ENCODE results near the gene CNBP. TPM values are rescaled to one million over a fixed set of nuclear protein-coding genes. Genes with fewer than 3 reads are reported as not detected.

CNBP gene
- total and polyA plus RNA-seq, 2 of the 13 experiments (the other 11 are each of a cell fraction or from before 2014, with no cell fraction given), result 282 to 354 TPM

DNA sequence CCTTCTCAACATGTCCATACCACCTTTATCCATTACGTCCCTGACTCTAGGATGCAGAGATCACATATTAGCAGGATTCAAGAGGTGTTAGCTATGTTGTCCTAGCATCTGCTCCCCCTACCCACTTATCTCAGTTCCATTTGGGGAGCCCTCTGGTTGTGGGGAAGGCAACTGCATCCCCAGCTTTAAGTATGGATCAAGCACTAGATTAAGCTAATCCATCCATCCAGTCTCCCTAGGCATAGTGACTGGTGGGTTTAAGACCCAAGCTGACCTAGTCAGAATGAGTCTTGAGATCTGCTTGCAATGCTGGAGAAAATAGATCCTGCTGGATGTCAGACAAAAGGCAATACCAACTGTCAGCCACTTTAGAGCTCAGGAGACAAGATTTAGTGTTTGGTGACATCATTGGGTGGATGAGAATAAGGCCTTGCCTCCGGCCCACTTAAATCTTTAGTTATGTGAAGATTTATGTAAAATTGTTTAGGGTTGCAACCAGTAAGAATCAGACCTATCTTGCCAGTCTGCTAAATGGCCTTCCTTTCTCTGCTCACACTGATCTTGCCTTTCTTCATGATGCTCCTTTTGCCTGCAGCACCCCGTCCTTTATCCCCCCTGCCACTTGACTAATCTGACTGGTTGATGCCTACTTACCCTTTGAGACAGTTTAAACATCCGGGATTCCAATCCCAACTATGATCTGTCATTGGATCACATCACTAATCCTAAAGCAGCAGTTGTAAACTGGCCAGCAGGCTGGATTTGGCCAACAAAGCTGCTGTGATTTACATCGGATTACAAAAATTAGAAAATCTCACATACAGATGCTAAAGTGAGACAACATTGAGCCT lies 20.7 kb downstream of the CNBP start:
- ChIA-PET POLR2A (interaction anchor here (0.9 to 2.6 kb wide), 7 partner anchors 16 to 87 kb away, joined by 3 to 20 read pairs (median 12); partner anchors contain the start of genes COPG1 and RAB43), CTCF (ENCODE audit: low intra/inter-chr PET ratio, low total read pairs) (interaction anchor here (3.0 kb wide), 1 partner anchor 83 kb away, joined by 17 read pairs; no protein-coding TSS in a partner anchor)
- H2AFZ ChIP-seq (ENCODE audit: low read length), result no peak overlapping the region
- in situ Hi-C loops (cut with HindIII; ENCODE audit: extremely low pct_ligation_motif_present, low pct_unique_long_range_greater_than_20kb), result no loop called here
- H3K9me3 ChIP-seq (ENCODE audit: low read length), result no peaks in the 10 kb centered on the region
- DNase-seq (ENCODE audit: low spot score), result peak; percentile 29
- peak overlapping the region in 1 of 3 experiments; percentile 91; a peak in 1 of 6 replicates for H3K4me3 ChIP-seq (replicated peaks in 1 of 3; ENCODE audit: insufficient read depth in 1 of 3, low read depth in 2 of 3, low read length in 3 of 3)
- H3K27me3 ChIP-seq (ENCODE audit: control insufficient read depth in 1 of 2, insufficient read depth in 2 of 2, low read length in 2 of 2), result no peaks in the 10 kb centered on the region; a peak in 1 of 5 replicates
- peak overlapping the region; percentile 96 for H3K4me2 ChIP-seq (ENCODE audit: low read depth, low read length)
- intact Hi-C loops (cut with micrococcal nuclease; ENCODE audit: unreplicated experiment), result no loop called here
- ATAC-seq, result peak; percentile 13
- WGBS (ENCODE audit: low lambda C conversion rate), result 79% methylated on average over 5 of the region's 5 CpGs
- H3K36me3 ChIP-seq (replicated peaks in 1 of 2; ENCODE audit: control insufficient read depth in 1 of 2, insufficient read depth in 2 of 2, low read length in 2 of 2), result peaks cover 4 to 22% of the 10 kb centered on the region in 2 experiments; a peak in 4 of 5 replicates
- peak overlapping the region; percentile 100; the same call in 1 of the 2 replicates for H3K9ac ChIP-seq (ENCODE audit: insufficient read depth, low read depth, low read length)
- no peaks in the 10 kb centered on the region for H4K20me1 ChIP-seq (ENCODE audit: insufficient read depth, low read length)
- H3K27ac ChIP-seq (ENCODE audit: extremely low read length, insufficient read depth, low read length), result no peak overlapping the region
- BruUV-seq (replicated peaks), result no TSS peak
- H3K79me2 ChIP-seq (ENCODE audit: insufficient read depth, low read length), result peaks cover 19% of the 10 kb centered on the region
- H3K4me1 ChIP-seq (ENCODE audit: insufficient read depth, low read length), result peaks cover 22% of the 10 kb centered on the region
- FAIRE-seq, result no peak
- TF ChIP-seq ZC3H13 (CRISPR knock-in tag; IDR thresholded peaks at IDR 0.05), result 0 out of 2 replicates have a peak, but pooled peaks have one; percentile 49
- TF ChIP-seq ZNF24 (IDR thresholded peaks at IDR 0.05), result no peak
- TF ChIP-seq ZNF234 (CRISPR knock-in tag; conservative IDR thresholded peaks at IDR 0.05), result no peak
- TF ChIP-seq AGO2 (optimal IDR thresholded peaks at IDR 0.05; ENCODE audit: low read depth, low read length), result peak; percentile 66
- no peak for TF ChIP-seq HDAC2 (CRISPR knock-in tag; IDR thresholded peaks at IDR 0.05)
- TF ChIP-seq POLR2G (IDR thresholded peaks at IDR 0.05; ENCODE audit: low read depth, low read length), result peak; percentile 31
- TF ChIP-seq BCL6 (CRISPR knock-in tag; IDR thresholded peaks at IDR 0.05), result no peak
- TF ChIP-seq CEBPG (CRISPR knock-in tag; IDR thresholded peaks at IDR 0.05), result no peak
- TF ChIP-seq PAF1 (CRISPR knock-in tag; IDR thresholded peaks at IDR 0.05), result peak; percentile 84; the same call in 1 of the 2 replicates
- TF ChIP-seq DNMT3B (CRISPR knock-in tag; conservative IDR thresholded peaks at IDR 0.05), result no peak
- no peak for TF ChIP-seq MXD4 (CRISPR knock-in tag; IDR thresholded peaks at IDR 0.05)
- TF ChIP-seq ZNF367 (CRISPR knock-in tag; IDR thresholded peaks at IDR 0.05; ENCODE audit: borderline replicate concordance), result no peak
- no peak for TF ChIP-seq NCOA2 (CRISPR knock-in tag; IDR thresholded peaks at IDR 0.05)
- TF ChIP-seq, protein P1, sequence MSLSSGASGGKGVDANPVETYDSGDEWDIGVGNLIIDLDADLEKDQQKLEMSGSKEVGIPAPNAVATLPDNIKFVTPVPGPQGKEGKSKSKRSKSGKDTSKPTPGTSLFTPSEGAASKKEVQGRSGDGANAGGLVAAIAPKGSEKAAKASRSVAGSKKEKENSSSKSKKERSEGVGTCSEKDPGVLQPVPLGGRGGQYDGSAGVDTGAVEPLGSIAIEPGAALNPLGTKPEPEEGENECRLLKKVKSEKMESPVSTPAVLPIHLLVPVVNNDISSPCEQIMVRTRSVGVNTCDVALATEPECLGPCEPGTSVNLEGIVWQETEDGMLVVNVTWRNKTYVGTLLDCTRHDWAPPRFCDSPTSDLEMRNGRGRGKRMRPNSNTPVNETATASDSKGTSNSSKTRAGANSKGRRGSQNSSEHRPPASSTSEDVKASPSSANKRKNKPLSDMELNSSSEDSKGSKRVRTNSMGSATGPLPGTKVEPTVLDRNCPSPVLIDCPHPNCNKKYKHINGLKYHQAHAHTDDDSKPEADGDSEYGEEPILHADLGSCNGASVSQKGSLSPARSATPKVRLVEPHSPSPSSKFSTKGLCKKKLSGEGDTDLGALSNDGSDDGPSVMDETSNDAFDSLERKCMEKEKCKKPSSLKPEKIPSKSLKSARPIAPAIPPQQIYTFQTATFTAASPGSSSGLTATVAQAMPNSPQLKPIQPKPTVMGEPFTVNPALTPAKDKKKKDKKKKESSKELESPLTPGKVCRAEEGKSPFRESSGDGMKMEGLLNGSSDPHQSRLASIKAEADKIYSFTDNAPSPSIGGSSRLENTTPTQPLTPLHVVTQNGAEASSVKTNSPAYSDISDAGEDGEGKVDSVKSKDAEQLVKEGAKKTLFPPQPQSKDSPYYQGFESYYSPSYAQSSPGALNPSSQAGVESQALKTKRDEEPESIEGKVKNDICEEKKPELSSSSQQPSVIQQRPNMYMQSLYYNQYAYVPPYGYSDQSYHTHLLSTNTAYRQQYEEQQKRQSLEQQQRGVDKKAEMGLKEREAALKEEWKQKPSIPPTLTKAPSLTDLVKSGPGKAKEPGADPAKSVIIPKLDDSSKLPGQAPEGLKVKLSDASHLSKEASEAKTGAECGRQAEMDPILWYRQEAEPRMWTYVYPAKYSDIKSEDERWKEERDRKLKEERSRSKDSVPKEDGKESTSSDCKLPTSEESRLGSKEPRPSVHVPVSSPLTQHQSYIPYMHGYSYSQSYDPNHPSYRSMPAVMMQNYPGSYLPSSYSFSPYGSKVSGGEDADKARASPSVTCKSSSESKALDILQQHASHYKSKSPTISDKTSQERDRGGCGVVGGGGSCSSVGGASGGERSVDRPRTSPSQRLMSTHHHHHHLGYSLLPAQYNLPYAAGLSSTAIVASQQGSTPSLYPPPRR (CRISPR knock-in tag; IDR thresholded peaks at IDR 0.05; ENCODE audit: borderline replicate concordance), result no peak
- no peak for TF ChIP-seq DR1 (CRISPR knock-in tag; IDR thresholded peaks at IDR 0.05)
- TF ChIP-seq, protein P2, sequence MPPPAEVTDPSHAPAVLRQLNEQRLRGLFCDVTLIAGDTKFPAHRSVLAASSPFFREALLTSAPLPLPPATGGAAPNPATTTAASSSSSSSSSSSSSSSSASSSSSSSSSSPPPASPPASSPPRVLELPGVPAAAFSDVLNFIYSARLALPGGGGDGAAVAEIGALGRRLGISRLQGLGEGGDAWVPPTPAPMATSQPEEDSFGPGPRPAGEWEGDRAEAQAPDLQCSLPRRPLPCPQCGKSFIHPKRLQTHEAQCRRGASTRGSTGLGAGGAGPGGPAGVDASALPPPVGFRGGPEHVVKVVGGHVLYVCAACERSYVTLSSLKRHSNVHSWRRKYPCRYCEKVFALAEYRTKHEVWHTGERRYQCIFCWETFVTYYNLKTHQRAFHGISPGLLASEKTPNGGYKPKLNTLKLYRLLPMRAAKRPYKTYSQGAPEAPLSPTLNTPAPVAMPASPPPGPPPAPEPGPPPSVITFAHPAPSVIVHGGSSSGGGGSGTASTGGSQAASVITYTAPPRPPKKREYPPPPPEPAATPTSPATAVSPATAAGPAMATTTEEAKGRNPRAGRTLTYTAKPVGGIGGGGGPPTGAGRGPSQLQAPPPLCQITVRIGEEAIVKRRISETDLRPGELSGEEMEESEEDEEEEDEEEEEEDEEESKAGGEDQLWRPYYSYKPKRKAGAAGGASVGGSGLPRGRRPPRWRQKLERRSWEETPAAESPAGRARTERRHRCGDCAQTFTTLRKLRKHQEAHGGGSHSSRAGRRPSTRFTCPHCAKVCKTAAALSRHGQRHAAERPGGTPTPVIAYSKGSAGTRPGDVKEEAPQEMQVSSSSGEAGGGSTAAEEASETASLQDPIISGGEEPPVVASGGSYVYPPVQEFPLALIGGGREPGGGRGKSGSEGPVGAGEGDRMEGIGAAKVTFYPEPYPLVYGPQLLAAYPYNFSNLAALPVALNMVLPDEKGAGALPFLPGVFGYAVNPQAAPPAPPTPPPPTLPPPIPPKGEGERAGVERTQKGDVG (CRISPR knock-in tag; IDR thresholded peaks at IDR 0.05; ENCODE audit: borderline replicate concordance), result no peak
- TF ChIP-seq STAG1 (CRISPR knock-in tag; IDR thresholded peaks at IDR 0.05), result 0 out of 2 replicates have a peak, but pooled peaks have one; percentile 15

Measured in HepG2 (cell line).